Keratinocyte (primary cell): ENCODE data around the gene ATG4D.

Experiments used
- CTCF ChIP-seq, 3 experiments: IDR thresholded peaks in 1 of 3; conservative IDR thresholded peaks in 1 of 3; optimal IDR thresholded peaks in 1 of 3; 2 replicates in 2 of 3; 3 replicates in 1 of 3; pipeline versions ENCODE3 to v1.5.1; 2011; ENCODE audit warnings: low read length in 3 of 3, mild to moderate bottlenecking in 3 of 3, moderate library complexity in 2 of 3, control low read depth in 1 of 3, inconsistent platforms in 1 of 3; ENCODE audit not compliant: insufficient read depth in 2 of 3; ENCODE audit errors: extremely low read depth in 1 of 3
- EZH2 ChIP-seq: IDR thresholded peaks from one replicate; pipeline ENCODE4 v1.6.1; 2012; ENCODE audit warnings: inconsistent platforms, mild to moderate bottlenecking, low read length, moderate library complexity

DNA sequence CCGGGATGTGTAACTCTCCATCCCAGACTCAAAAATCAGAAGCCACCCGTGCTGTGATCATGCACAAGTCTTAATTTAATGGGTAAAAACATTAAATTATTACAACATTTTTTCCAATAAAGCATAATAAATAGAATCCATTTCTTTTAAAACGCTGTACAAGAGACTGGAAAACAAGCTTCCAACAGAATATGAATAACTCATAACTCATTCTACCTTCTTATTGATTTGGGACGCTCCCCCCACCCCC lies 22.6 kb downstream of the ATG4D start:
- TF ChIP-seq CTCF (optimal IDR thresholded peaks at IDR 0.05 in 1 of 3, IDR thresholded peaks at IDR 0.05 in 1 of 3, conservative IDR thresholded peaks at IDR 0.05 in 1 of 3; ENCODE audit: extremely low read depth in 1 of 3, insufficient read depth in 2 of 3, low read length in 3 of 3) (no peak), EZH2 (no peak)
